NCI-H226 (cell line): ENCODE data around the gene CLEC16A.

Experiments used
- DNase-seq: peaks from one replicate; pipeline ENCODE4 v3.0.0-alpha.2; 2015

CLEC16A gene

DNA sequence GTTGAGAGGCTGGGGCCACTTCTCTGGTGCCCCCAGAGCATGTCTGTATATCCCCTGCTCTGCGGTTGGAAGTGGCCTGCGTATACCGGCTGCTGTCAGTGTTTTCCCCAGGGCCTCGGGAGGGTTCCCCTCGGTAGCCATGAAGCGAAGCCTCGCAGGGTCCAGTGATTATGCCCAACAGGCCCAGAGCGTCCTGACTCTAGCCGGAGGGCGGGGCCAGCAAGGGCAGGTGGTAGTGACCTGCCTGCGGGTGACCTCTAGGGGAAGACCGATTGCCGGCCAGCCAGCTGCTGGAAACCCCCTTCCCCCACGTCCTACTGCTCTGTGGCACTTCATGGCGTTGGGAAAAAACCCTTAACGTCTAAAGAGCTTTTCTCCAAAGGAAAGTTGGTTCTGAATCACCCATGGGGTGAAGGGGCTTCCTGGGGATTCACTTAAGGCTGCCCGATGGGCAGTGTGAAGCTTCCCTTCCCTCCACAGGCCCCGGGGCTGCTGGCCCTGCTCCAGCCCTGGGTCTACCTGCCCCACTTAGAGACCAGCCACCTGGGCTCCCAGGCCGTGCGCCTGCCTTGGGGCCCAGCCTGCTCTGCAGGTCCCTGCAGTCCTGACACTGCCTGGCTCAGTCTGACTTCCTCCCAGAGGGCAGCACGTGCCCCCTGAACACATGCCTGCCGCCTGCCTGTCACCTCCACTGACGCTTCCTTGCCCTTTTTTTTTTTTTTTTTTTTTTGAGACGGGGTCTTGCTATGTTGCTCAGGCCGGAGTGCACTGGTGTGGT, 238.9 kb downstream of the CLEC16A start:
- no peak for DNase-seq

DNA sequence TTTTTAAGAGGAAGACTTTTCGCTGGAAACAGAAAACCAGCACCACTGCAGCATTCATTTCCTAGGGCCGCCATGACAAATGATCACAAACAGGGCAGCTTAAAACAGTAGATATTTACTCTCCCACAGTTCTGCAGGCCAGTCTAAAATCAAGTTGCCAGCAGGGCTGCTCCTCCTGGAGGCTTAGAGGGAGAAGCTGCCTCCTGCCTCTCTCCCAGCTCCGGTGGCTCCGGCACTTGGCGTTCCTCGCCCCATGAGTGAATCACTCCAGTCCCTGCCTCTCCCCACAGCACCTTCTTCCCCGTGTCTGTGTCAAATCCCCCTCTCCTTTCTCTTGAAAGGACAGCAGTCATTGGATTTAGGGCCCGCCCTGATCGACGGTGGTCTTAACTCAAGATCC, 239.6 kb downstream of the CLEC16A start:
- DNase-seq = no peak

DNA sequence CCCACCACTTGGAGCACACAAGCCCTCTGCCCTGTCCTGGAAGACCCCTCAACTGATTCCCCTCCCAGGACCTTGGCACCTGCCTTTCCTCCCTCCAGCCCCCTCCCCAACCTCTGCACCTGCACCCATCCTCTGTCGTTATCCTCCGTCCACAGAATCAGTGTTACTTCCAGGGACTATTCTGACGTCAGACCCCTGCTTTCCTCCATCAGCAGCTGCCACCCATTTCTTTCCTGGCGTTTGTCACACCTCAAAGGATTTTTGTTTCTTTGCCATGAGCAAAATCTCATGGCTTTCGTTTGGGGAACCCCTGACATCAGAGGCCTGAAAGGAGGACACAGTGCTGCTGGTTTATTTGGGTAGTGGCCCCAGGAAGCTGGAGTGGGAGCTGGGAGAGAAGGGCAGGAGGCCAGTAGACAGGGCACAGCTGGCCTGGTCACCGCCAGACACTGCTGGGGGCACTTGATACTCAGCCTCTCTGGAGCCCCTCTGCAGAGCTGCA, 243.2 kb downstream of the CLEC16A start:
- DNase-seq = no peak

DNA sequence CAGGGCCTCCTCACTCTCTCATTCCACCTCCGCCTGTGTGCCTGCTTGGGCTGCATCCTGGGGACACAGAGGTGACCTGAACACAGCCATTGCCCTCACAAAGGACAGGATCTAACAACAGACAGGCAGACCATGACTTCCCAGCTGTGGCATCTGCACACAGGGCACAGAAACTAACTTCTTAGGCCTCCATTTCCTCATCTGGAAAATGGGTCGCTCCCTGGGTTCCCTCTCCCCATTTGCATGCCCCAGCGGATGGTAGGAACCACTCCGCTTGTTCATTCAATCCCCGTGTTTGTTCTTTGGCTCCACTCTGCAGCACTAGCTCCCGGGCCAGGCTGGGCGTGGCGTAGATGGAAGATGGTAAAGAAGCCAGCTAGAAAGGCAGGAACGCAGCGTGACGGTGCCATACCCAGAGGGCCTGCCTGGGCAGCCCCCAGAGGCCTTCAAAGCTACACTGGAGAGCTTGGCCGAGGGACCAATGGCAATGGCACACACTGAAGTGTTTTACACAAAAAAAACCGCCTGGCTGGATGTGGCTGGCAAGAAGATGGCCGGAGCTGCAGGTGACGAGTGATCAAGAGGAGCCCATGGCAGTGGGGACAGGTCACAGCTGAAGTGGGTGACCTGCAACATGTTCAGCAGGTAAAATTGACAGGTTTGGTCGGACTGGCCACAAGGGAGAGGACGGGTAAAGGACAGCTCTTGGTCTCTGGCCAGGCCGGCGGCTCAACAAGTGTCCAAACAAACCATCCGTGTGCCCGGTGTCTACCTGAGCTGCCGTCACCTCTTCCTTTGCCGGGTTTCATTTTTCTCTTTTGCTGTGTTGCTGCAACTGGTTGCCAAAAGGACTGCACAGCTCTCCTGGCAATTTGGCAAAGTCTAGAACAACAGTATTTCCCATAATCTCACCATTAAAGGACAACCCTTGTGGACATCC, 244.7 kb downstream of the CLEC16A start:
- DNase-seq = no peak

DNA sequence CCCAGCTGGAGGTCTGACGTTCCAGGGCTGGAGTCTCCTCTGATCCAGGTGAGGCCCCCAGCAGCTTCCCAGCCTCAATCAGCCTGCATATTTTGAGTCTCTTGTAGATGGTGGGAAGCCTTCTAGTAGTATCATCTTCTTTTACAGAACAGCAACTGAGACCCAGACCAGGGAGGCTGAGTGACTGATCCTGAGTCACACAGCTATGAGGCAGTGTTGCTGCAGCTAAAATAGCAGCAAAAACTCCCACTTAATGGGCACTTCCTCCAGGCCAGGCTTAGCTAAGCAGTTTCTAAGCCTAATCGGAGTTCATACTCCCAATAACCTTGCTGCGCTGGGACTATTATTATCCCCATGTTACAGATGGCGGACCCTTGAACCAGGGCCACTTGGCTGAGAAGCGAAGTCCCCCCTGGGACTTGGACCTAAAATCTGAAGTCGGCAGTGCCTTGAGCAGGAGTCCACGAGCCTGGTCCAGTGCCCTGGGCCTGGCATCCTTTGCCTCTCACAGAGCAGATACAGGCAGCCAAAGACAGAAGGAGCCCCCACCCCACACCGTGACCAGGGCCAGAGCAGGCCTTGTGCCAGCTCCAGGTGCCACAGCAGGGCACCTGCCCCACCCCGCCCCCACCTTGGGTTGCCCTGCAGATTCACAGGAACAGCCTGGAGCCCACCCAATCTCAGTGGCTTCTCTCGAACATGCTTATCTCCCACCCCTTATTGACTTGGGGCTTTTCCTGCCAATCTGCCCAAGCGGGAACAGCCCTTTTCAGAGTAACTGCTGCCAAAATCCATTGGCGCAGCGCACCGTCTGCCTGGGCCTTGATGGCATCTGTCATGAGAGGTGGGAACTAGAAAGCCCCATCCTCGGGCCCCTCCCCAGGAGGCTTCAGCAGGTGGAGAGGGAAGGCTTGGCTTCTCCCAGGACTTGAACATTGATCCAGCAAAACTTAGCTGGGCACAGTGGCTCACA, 246.5 kb downstream of the CLEC16A start:
- peak; percentile 18 for DNase-seq

DNA sequence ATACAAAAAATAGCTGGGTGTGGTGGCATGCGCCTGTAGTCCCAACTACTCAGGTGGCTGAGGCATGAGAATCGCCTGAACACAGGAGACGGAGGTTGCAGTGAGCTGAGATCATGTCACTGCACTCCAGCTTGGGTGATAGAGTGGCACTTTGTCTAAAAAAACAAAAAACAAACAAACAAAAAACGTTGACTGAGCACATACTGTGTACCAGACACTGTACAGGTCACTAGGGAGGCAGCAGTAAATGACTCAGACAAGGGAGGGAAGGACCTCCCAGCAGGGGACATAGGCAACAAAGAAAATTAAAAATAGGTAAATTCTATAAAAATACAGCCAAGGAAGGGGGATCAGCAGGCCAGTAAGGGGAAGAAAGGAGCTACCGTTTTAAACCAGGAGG, 247.3 kb downstream of the CLEC16A start:
- no peak for DNase-seq

DNA sequence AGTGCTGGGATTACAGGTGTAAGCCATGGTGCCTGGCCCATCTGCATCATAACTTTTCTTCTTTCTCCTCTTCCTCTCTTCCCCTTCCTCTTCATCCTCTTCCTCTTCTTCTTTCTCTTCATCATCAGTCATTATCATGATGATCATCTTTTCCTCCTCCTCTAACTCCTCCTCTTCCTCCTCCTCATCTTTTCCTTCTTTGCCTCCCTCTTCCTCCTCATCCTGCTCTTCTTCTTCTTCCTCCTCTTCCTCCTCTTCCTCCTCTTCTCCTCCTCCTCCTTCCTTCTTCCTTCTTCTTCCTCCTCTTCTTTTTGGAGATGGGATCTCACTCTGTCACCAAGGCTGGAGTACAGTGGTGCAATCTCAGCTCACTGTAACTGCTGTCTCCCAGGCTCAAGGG, 249.1 kb downstream of the CLEC16A start:
- no peak for DNase-seq

DNA sequence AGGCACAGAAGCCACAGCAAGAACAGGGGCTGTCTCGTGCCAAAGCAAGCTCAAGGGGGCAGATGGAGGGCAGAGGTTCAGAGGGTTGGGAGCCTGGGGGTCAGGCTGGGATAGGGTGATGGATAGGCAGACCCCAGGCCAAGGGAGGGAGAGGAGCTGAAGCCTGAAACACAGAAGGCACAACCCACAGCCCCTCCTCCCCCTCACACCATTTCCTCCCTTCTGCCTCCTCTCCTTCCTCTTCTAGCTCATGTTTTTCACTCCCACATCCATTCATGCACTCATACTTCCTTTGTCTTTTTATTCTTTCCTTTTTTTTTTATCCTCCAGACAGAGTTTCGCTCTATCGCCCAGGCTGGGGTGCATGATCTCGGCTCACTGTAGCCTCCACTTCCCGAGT, 250.5 kb downstream of the CLEC16A start:
- DNase-seq = no peak

DNA sequence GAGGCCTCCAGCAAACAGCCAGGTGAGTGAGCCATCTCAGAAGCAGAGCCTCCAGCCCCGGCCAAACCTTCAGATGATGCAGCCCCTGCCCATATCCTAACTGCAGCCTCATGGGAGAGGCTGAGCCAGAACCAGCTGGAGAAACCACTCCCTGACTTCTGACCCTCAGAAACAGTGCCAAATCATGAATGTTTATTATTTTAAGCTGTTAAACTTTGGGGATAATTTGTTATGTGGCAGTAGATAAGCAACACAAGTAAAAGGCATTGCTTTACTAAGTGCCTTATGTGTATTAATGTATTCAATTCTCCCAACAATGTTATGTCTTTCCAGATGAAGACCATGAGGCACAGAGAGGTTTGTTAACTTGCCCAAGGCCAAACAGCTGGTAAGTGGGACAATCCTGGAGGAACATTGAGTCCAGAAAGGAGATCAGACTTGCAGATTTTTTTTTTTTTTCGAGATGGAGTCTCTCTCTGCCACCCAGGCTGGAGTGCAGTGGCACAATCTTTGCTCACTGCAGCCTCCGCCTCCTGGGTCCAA, 252.0 kb downstream of the CLEC16A start:
- DNase-seq = no peak

DNA sequence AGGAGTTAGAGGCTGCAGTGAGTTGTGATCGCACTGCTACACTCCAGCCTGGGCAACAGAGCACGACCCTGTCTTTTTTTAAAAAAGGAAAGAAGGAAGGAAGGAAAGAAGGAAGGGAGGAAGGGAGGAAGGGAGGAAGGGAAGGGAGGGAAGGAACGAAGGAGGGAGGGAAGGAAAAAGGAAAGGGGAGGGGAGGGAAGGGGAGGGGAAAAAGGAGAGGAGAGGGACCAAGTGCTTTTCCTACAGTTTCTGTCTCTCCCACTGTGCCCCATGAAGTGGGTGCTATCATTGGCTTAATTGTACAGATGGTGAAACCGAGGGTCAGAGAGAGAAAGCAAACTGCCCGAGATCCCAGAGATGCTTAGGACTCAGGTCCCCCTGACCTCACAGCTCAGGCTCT, 254.0 kb downstream of the CLEC16A start:
- no peak for DNase-seq

DNA sequence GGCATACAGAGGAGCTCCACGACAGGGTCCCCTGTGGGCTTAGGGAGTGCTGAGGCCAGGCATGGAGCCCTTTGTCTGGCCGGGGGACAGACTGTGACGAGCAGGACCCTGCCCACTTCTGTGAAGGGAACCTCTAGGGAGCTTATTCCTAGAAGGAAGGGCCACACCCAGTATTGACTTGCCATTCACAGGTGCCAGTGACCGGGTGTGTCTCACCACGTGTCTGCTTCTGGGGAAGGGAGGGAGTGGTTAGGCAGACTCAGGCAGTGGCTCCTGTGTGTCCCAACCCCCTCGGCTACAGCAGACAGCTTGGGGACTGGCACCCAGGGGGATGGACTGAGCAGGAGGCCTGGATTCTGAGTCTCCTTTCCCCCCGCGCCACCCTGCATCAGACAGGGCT, 254.5 kb downstream of the CLEC16A start:
- DNase-seq = no peak

DNA sequence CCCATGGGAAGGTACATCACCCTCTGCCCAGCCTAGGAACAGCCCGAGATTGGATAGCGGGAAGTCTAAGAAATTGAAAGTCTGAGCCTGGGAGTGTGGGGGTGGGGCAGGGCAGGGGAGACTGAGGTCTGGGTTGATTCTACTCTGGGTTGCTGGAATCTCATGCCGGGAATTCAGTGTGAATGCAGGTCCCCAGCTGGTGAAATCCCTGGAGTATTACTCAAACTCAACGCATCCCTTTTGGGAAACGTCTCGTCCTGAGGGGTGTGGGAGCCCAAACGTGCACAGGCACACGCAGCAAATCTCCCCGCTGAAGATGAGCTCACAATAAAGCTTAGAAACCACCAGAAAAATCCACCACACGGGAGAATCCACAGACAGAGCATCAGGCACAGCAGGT, 256.2 kb downstream of the CLEC16A start:
- DNase-seq = no peak

DNA sequence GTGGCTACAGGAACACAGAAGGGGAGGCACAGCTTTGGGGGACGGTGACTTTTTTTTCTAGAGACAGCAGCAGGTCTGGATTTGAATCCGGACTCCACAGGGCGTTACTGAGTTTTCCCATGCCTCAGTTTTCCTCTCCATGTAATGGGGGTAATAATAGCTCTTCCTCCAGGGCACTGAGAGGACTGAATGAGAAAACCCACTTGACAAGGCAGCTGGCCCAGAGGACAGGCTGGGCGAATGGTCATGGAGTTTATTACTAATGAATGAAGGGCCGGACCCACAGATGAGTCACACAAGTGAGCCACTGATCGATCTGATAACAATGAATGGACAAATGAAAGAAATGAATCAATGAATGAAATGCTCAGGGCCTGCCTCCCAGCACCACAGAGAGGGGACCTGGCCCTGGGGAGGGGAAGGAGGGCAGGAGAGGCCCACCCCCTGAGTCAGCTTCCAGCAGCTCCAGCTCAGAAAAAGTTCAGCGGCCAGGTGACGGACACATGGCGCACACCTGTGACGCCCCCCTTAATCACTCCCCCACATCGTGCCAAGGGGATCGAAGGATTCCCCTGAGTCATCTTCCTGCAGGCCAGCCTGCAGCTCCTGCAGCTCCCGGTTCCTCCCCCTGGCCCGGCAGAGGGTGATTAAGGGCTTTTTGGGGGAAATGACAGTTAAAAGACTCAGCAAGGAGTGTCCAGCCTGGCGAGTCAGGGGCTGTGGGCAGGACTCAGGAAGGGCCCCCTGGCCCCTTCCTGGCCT, 257.3 kb downstream of the CLEC16A start:
- DNase-seq = peak; percentile 91

DNA sequence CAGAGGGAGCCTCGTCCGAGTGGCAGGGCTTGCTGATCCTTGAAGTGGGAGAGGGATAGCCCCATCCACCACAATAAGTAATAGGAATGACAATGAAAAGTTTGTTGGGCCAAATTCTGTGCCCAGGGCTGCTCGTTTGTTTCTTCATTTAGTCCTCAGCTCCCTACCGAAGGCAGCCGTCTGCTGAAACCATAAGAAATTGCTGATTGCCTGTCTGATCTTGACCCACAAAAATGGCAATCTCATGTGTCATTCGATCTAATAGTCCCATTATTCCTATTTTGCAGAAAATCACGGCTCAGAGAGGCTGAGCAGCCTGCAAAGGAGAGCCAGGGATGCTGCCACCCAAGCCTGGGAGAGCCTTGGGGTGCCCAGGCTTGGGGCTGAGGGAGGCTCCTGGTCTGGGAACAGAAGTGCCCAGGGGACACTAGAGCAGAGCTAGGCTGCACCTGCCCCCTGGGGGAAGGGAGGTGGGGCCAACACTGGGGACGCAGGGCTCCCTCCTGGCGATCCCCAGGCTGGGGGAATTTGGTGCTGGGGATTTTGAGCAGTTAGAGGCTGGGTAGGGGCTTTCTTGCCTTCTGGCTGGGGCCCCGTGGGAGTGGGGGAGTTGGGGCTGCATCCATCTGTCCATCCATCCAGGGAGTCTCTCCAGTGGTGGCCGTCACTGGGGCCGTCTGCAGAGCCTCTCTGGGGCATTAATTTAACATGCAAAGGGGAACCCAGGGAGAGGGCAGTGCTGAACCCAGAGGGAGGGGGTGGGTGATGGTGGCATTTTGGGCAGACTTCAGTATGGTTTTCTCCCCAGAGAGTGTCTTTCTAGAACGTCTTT, 258.1 kb downstream of the CLEC16A start:
- DNase-seq = peak; percentile 28

DNA sequence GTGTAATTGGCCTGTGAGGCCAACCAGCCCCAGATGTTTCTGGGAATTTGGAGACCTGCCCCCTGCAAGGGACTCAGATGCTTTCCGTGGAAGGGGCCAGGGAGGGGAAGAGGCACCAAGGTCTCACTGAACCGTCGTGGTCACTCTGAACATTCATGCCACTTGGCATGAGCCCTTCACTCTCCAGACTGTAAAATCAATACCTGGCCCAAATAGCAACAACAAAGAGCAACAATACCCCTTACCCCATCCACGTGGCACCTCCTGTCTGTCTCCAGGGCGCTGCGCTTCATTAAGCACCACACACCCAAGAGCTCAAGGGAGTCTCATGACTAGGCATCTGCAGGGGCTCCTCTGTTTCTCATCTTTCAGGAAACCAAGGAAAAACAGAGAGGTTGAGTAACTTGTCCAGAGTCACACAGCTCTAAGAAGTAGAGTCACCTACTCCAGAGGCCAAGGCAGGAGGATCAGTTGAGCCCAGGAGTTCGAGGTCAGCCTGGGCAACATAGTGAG, 258.8 kb downstream of the CLEC16A start:
- DNase-seq = no peak

DNA sequence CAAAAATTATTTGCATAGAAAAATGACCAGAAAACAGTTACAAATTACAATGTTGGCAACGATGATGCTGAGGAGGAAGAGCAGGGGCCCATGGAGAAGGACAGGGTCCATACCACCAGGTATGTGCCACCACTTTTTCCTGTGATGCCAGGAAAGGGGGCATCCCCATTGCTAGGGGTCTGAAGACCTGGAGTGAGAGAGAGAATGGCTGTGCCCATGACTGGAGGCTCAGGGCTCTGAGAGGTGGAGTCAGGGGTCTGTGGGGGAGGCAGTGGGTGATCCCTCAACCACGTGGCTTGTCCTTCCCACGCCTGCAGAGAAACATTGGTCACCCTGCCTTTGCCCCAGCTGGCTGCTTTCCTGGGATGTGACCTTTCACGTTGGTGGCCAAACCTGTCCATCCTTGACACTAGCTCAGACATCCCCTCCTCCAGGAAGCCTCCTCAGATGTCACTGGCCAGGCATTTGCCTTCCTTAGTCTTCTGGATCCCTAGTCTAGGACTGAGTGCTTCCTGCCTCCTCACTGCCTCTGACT, 260.2 kb downstream of the CLEC16A start:
- DNase-seq = no peak

DNA sequence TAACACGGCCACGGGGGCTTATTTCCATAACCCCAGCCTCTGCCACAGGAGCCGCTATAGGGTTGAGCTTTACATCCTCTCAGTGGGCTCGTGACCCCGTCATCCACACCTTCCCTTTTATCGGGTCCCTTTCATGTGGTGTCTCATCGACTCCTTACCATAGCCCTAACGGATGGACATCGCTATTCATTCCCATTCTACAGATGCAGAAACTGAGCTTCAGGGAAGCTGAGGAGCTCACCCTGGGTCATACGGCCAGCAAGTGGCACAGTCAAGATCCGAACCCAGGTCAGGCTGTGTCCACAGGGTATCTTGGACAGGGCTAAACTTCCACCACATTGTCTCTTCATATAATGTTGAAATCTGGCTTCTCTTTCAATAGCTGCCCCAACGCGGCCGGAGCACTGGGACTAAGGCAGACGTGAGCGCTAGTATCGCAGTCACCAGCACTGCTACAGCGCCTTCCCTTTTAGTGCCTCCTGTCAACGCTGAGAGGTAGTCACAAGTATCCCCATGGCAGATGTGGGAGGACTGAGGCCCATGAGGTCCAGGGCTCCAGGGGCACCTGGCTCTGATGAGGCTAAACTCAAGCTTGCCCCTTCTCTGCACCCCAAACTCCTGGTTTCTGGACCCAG, 260.8 kb downstream of the CLEC16A start:
- no peak for DNase-seq

DNA sequence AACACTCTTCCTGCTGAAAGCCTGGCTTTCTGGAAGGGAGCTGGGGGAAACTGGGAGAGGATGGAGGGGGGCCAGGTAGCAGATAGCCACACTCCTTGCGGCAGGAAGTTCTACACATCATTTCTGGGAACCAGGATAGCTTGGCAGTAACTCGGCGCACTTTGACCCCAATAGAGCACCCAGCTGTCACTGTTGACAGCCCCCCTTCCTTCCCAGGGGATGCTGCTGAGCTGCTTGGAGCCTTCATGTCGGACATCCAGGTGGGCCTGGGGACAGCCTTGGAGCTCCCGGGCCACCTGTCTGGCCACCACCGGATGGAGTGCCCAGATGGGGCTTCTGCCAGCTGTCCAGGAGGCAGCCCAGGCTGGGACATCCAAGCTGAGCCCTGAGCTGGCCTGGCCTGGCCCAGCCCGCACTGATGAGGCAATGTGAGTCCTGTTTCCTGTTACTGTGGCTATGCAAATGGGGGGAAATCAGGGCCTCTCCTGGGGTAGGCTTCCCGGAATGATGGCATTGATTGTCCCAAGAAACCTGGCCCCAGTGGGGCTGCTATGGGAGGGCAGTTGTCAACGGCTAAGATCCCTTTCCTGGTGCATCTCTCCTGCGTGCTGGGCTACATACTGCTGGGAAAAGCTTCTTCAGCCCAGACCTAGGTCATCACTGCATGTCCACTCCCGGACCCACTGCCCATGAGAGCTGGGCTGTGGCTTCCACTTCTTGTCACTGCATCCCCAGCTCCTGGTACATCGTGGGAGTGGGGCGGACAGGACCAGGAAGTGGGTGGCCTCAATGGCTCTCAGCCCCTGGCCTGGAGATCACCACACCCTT, 261.6 kb downstream of the CLEC16A start:
- DNase-seq = no peak

DNA sequence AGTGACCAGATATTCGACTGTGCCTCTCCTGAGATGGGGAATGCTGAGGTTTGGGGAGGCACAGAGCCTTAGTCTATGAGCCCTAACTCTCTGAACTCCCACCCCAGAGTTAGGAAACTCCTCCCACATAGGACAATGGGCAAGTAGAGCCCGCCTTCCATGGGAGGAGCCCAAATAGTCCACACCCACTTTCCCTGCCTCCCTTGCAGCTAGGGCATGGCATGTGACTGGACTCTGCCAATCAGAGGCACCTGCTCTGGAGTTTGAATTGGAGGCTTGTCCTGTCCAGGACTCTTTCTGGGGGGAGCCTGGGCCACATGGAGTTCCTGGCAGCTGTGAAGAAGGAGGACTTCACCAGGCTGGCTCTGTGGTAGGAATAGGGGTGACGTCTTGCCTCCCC, 263.3 kb downstream of the CLEC16A start:
- no peak for DNase-seq
